ENCODE results near the gene ZBED3.
A peak's percentile ranks its signal among the peaks of the same experiment; 100 is the strongest.

Gene ZBED3

DNA sequence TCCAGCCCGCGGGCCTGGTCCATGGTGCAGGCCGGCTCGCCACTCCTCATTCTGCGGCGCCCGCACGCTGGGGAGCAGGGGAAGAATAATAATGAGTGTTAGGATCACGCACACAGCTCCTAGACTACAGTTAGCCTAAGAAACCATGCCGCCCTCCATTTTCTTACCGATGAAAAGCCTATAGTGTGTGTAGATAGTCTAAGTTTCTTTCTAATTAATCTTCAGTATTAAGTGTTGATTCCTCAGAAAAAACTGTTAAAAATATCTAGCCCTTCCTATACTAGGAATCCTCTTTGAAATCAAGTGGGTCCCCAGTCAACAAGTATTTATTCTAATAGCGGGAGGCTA, 9.3 kb downstream of the ZBED3 start:
- Histone ChIP-seq H3K36me3 (ENCODE audit: insufficient read depth, low read length) (no peaks in the 10 kb centered on the region), H3K79me2 (ENCODE audit: control insufficient read depth, insufficient read depth, low read length, unreplicated experiment) (no peaks in the 10 kb centered on the region), H3K27ac (ENCODE audit: low read depth, low read length) (no peak overlapping the region), H3K4me1 (ENCODE audit: control insufficient read depth, insufficient read depth, low read length, unreplicated experiment) (peaks cover 3% of the 10 kb centered on the region), H3K27me3 (ENCODE audit: insufficient read depth, low read length) (no peaks in the 10 kb centered on the region), H3K4me3 (ENCODE audit: low read depth, low read length) (peak overlapping the region; percentile 77), H2AFZ (ENCODE audit: low read length, unreplicated experiment) (no peak overlapping the region)

DNA sequence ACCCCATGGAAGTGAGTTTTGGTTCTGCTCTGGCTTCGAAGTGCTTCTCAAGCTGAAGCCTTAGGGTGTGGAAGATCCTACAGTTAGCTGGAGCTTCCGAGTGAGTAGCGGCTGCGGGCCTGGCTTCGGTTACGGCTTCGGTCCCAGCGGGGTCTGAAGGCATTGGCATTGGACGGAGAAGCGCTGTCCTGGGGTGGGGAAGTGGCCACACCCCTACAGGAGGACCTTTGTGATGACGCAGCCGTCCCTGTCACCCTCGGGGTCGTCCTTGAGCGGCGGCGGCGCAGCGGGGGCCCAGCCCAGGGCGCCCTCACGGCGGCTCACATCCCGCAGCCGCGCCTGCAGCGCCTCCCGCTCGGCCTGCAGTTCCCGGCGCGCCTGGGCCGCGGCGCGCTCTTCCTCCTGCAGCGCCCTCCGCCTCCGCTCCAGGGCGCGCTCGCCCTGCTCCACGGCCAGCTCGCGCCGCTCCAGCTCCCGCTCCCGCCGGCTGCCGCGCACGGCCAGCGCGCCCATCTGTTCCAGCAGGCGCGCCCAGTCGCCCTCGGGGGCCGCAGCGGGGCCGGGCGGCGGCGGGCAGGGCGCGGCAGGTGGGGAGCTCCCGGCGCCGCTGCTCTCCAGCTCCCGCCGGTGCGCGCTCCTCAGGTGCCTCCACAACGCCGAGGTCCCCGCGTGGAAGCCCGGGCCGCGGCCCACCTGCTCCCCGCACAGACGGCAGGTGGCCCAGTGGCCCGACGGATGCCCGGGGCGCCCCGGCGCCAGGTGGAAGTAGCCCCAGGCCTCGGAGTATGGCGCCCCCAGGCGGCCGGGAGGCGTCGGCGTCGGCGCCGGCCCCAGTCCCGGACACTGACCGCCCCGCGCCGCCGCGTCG, 9.9 kb downstream of the ZBED3 start:
- Histone ChIP-seq H3K4me3 (ENCODE audit: low read depth, low read length) (peak overlapping the region; percentile 77), H3K27me3 (ENCODE audit: insufficient read depth, low read length) (no peaks in the 10 kb centered on the region), H3K79me2 (ENCODE audit: control insufficient read depth, insufficient read depth, low read length, unreplicated experiment) (no peaks in the 10 kb centered on the region), H2AFZ (ENCODE audit: low read length, unreplicated experiment) (peak overlapping the region; percentile 95), H3K27ac (ENCODE audit: low read depth, low read length) (no peak overlapping the region), H3K36me3 (ENCODE audit: insufficient read depth, low read length) (no peaks in the 10 kb centered on the region), H3K4me1 (ENCODE audit: control insufficient read depth, insufficient read depth, low read length, unreplicated experiment) (peaks cover 3% of the 10 kb centered on the region)

DNA sequence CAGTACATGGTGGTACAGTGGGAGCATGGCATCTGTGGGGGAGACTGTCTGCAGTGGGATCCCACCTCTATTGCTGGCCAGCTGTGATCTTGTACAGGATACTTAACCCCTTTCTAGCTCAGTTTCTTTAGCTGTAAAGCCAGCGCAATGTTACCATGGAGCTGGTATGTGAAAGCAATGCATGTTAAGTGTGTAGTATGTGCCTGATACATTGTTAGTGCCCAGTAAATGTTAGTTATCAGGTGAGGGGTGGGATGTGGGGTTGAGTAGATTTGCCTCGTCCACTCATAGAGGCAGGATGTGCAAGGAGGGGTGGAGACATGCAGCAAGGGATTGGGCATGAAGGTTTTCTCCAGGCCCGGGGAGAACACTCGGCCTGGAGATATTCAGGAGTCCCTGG, 12.3 kb downstream of the ZBED3 start:
- H3K36me3 ChIP-seq (ENCODE audit: insufficient read depth, low read length): peaks cover 5% of the 10 kb centered on the region; the same call in 1 of the 2 replicates
- no peaks in the 10 kb centered on the region for H3K79me2 ChIP-seq (ENCODE audit: control insufficient read depth, insufficient read depth, low read length, unreplicated experiment)
- H2AFZ ChIP-seq (ENCODE audit: low read length, unreplicated experiment): no peak overlapping the region
- H3K4me3 ChIP-seq (ENCODE audit: low read depth, low read length): no peak overlapping the region
- H3K27me3 ChIP-seq (ENCODE audit: insufficient read depth, low read length): no peaks in the 10 kb centered on the region
- H3K27ac ChIP-seq (ENCODE audit: low read depth, low read length): no peak overlapping the region
- peaks cover 3% of the 10 kb centered on the region for H3K4me1 ChIP-seq (ENCODE audit: control insufficient read depth, insufficient read depth, low read length, unreplicated experiment)

DNA sequence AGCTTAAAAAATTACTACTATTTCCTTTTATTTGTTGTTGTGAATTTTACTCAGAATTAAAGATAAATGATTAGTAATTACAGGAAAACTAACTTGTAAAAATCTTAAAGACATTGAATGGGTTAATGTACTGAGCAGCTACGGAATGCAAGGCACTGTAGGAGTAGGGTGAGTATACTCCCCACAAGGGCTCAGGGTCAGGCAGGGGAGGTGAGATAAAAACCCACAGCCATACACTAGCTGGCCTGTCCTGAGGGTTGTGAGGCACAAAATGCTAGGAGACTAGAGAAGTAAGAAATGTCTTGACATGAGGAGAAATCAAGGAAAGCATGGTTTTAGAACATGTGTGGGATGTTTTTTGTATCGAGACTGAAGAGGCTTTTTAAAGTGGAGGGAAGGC, 13.4 kb downstream of the ZBED3 start:
- no peaks in the 10 kb centered on the region for H3K27me3 ChIP-seq (ENCODE audit: insufficient read depth, low read length)
- no peak overlapping the region for H3K4me3 ChIP-seq (ENCODE audit: low read depth, low read length)
- H3K27ac ChIP-seq (ENCODE audit: low read depth, low read length): no peak overlapping the region
- peaks cover 3% of the 10 kb centered on the region for H3K4me1 ChIP-seq (ENCODE audit: control insufficient read depth, insufficient read depth, low read length, unreplicated experiment)
- H3K36me3 ChIP-seq (ENCODE audit: insufficient read depth, low read length): peaks cover 10% of the 10 kb centered on the region
- H3K79me2 ChIP-seq (ENCODE audit: control insufficient read depth, insufficient read depth, low read length, unreplicated experiment): no peaks in the 10 kb centered on the region
- no peak overlapping the region for H2AFZ ChIP-seq (ENCODE audit: low read length, unreplicated experiment)

DNA sequence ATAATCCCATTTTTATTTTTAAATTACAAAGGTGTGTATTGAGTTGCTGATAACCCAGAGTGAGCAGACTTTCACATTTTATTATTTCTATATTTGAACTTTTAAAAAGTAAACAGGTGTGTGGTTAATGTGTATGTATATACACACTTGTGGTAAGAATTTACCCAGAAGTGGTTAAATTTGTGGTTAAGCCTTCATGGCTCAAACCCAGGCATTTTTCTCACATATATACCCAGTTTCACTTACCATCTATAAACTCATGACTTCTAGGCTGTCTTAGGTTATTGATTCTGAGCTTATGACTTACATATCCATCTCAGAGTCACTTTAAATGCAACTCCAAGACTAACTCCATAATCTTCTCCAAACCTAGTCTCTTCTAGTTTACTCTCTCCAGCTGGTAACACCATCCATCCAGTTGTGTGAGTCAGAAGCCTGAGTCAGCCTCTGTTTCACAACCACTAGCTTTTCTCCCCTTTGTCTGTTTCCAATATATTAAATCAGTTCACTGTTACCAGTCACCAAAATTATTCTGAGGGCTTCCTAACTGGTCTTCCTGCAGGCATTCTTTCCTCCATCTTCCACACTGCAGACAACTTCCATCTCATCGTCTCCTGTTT, 20.2 kb downstream of the ZBED3 start:
- no peaks in the 10 kb centered on the region for H3K79me2 ChIP-seq (ENCODE audit: control insufficient read depth, insufficient read depth, low read length, unreplicated experiment)
- no peak overlapping the region for H3K4me3 ChIP-seq (ENCODE audit: low read depth, low read length)
- H2AFZ ChIP-seq (ENCODE audit: low read length, unreplicated experiment): no peak overlapping the region
- H3K4me1 ChIP-seq (ENCODE audit: control insufficient read depth, insufficient read depth, low read length, unreplicated experiment): peaks cover 3% of the 10 kb centered on the region
- H3K27me3 ChIP-seq (ENCODE audit: insufficient read depth, low read length): no peaks in the 10 kb centered on the region
- no peak overlapping the region for H3K27ac ChIP-seq (ENCODE audit: low read depth, low read length)
- peaks cover 38% of the 10 kb centered on the region for H3K36me3 ChIP-seq (ENCODE audit: insufficient read depth, low read length)

DNA sequence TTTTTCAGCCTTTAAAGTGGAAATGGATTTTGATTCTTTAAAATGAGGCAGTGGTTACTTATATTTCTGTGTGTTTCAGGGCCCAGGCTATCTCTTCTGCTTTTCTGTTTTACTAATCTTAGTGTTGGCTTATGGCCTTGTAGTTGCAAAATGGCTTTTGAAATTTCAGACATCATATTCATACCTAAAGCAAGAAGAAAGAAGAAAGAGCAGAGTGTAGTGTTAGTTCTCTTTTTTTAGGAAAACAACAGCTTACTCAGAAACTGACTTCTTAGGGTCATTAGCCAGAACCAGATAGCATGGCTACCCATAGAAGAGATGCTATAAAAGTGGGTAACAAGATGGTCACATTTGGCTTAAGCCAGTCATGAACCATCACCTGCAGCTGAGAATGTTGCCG, 20.9 kb downstream of the ZBED3 start:
- Histone ChIP-seq H3K27ac (ENCODE audit: low read depth, low read length) (no peak overlapping the region), H3K4me3 (ENCODE audit: low read depth, low read length) (no peak overlapping the region), H3K79me2 (ENCODE audit: control insufficient read depth, insufficient read depth, low read length, unreplicated experiment) (no peaks in the 10 kb centered on the region), H2AFZ (ENCODE audit: low read length, unreplicated experiment) (no peak overlapping the region), H3K4me1 (ENCODE audit: control insufficient read depth, insufficient read depth, low read length, unreplicated experiment) (peaks cover 3% of the 10 kb centered on the region), H3K27me3 (ENCODE audit: insufficient read depth, low read length) (no peaks in the 10 kb centered on the region), H3K36me3 (ENCODE audit: insufficient read depth, low read length) (peaks cover 45% of the 10 kb centered on the region)

DNA sequence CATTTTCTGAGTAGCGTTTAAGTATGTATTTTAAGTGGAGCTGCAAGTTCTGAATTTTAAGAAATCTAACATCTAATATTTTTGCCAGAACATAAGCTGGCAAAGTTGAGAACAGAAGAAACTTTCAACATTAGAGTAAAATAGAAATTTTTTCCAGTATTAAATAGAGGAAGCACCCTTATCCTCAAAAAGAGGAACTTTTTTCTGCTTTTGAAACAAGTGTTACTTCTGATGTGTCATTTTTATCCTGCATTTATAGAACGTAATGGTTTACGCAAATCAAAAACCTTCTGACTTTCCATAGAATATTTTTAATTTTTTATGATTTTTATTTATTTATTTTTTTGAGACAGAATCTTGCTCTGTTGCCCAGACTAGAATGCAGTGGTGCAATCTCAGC, 21.8 kb downstream of the ZBED3 start:
- Histone ChIP-seq H3K36me3 (ENCODE audit: insufficient read depth, low read length) (peaks cover 53% of the 10 kb centered on the region), H3K27me3 (ENCODE audit: insufficient read depth, low read length) (no peaks in the 10 kb centered on the region), H3K27ac (ENCODE audit: low read depth, low read length) (no peak overlapping the region), H2AFZ (ENCODE audit: low read length, unreplicated experiment) (no peak overlapping the region), H3K79me2 (ENCODE audit: control insufficient read depth, insufficient read depth, low read length, unreplicated experiment) (no peaks in the 10 kb centered on the region), H3K4me1 (ENCODE audit: control insufficient read depth, insufficient read depth, low read length, unreplicated experiment) (peaks cover 3% of the 10 kb centered on the region), H3K4me3 (ENCODE audit: low read depth, low read length) (no peak overlapping the region)

DNA sequence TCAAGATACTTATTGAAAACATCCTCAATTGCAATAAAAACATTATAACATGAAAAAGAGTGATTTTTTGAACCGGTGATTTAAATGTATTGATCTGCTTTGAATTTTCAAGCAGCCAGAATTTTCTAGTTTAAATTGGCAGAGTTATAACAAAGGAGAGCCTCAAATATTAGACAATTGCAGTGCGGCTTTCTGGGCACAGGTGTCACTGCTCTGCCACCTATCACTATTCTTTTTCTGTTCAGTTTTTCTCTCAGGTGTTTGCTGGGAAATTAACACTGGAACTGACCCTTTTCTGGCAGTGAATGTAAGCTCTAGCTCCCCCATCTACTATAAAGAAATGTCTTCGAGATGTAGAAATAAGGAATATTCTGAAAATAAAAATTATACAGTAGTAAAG, 23.0 kb downstream of the ZBED3 start:
- Histone ChIP-seq H3K36me3 (ENCODE audit: insufficient read depth, low read length) (peaks cover 60% of the 10 kb centered on the region), H3K4me3 (ENCODE audit: low read depth, low read length) (no peak overlapping the region), H3K27me3 (ENCODE audit: insufficient read depth, low read length) (no peaks in the 10 kb centered on the region), H3K27ac (ENCODE audit: low read depth, low read length) (no peak overlapping the region), H3K4me1 (ENCODE audit: control insufficient read depth, insufficient read depth, low read length, unreplicated experiment) (peaks cover 3% of the 10 kb centered on the region), H2AFZ (ENCODE audit: low read length, unreplicated experiment) (no peak overlapping the region), H3K79me2 (ENCODE audit: control insufficient read depth, insufficient read depth, low read length, unreplicated experiment) (no peaks in the 10 kb centered on the region)

DNA sequence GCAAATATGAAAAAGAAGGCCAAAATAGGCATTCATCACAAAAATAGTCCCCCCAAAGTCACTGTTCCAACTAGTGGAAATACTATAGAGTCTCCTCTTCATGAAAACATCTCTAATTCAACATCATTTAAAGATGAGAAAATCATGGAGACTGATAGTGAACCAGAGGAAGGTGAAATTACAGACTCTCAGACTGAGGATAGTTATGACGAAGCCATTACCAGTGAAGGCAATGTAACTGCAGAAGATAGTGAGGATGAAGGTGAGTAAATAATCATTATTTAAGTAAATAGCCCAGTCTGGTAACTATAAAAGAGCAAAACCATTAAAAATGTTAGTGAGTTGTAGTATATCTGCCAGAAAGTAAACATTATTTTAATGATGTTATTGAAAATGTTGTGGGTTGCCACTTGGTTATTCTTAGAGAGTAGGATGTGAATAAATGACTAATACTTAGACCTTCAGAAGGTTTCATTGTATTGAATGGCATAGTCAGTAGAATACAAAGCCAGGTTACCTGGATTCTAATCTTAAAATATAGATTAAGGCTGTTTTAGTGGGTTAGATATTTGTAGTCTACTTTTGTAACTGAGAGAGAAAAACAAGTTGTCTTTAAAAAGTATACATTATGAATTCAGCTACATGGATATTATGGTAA, 40.5 kb downstream of the ZBED3 start:
- H3K36me3 ChIP-seq (ENCODE audit: insufficient read depth, low read length): peaks cover 23% of the 10 kb centered on the region
- peaks cover 5% of the 10 kb centered on the region for H3K4me1 ChIP-seq (ENCODE audit: control insufficient read depth, insufficient read depth, low read length, unreplicated experiment)
- H2AFZ ChIP-seq (ENCODE audit: low read length, unreplicated experiment): no peak overlapping the region
- no peaks in the 10 kb centered on the region for H3K27me3 ChIP-seq (ENCODE audit: insufficient read depth, low read length)
- H3K27ac ChIP-seq (ENCODE audit: low read depth, low read length): no peak overlapping the region
- no peaks in the 10 kb centered on the region for H3K79me2 ChIP-seq (ENCODE audit: control insufficient read depth, insufficient read depth, low read length, unreplicated experiment)
- H3K4me3 ChIP-seq (ENCODE audit: low read depth, low read length): no peak overlapping the region

DNA sequence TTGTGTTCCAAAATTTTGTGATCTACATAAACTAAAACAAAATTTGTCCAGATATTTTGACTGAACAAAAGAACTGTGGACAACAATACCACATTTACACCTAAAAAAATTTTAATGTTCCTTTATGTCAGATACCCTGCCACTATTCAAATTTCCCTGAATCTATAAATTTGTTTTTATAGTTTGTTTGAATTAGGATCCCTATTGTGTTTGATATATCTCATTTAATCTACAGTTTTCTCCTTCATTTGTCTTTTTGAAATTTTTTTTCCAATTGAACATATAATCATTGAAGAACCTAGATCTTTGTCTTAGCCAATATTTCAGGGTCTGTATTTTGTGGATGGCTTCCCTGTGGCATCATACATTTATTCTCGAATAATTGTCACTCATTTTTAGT, 51.1 kb downstream of the ZBED3 start:
- no peaks in the 10 kb centered on the region for H3K27me3 ChIP-seq (ENCODE audit: insufficient read depth, low read length)
- peaks cover 28% of the 10 kb centered on the region for H3K36me3 ChIP-seq (ENCODE audit: insufficient read depth, low read length)
- no peak overlapping the region for H2AFZ ChIP-seq (ENCODE audit: low read length, unreplicated experiment)
- H3K27ac ChIP-seq (ENCODE audit: low read depth, low read length): no peak overlapping the region
- peaks cover 17% of the 10 kb centered on the region for H3K79me2 ChIP-seq (ENCODE audit: control insufficient read depth, insufficient read depth, low read length, unreplicated experiment)
- H3K4me1 ChIP-seq (ENCODE audit: control insufficient read depth, insufficient read depth, low read length, unreplicated experiment): peaks cover 9% of the 10 kb centered on the region
- no peak overlapping the region for H3K4me3 ChIP-seq (ENCODE audit: low read depth, low read length)

Measured in ACC112 (cell line).